ENCODE results near the gene HBA2. TPM values are rescaled to one million over a fixed set of nuclear protein-coding genes. Genes with fewer than 3 reads are reported as not detected.

Gene HBA2
- total RNA-seq, 4 donors from 2014 or later: 2.5 to 258 (median 108) TPM

- intact Hi-C loops (cut with DNase I; ENCODE audit: low total_unique reads) (no loop called here), in situ Hi-C loops (cut with MboI; ENCODE audit: low sequenced_read_pairs in 4 of 4) (no loop called here)
- no peak for DNase-seq
- H3K27me3 ChIP-seq: peaks cover 52 to 58% (median 57%) of the 10 kb centered on the region in 3 donors
- ATAC-seq: no peak
- no peak overlapping the region for H3K27ac ChIP-seq
- no peaks in the 10 kb centered on the region for H3K9me3 ChIP-seq
- TF ChIP-seq CTCF (IDR thresholded peaks at IDR 0.05 in 4 of 5, conservative IDR thresholded peaks at IDR 0.05 in 1 of 5) (no peak), POLR2A (IDR thresholded peaks at IDR 0.05) (no peak)
- H3K36me3 ChIP-seq: no peaks in the 10 kb centered on the region
- H3K4me3 ChIP-seq: no peak overlapping the region
- H3K4me1 ChIP-seq: peaks cover 8 to 10% of the 10 kb centered on the region in 2 donors
Observed at GRCh38 chr16:178668-179015, 6.0 kb downstream of the HBA2 start.

GRCh38 chr16:179211-180092, 6.8 kb downstream of the HBA2 start:
- no peak for ATAC-seq
- TF ChIP-seq CTCF (IDR thresholded peaks at IDR 0.05 in 4 of 5, conservative IDR thresholded peaks at IDR 0.05 in 1 of 5): no peak
- no peak for TF ChIP-seq POLR2A (IDR thresholded peaks at IDR 0.05)

GRCh38 chr16:180101-180675, 7.5 kb downstream of the HBA2 start, which contains the start of gene HBQ1:
Gene HBQ1 (plus strand): TSS chr16:180459. CDS start chr16:180487, 28 bp downstream.
- intact Hi-C loops (cut with DNase I; ENCODE audit: low total_unique reads): loop anchor here (2.0 kb wide), 1 partner anchor 73 kb away; no protein-coding TSS in a partner anchor
- H3K4me3 ChIP-seq: peak within 1 kb of the TSS; percentile 6 to 52 (median 20)
- H3K36me3 ChIP-seq: no peaks in the 10 kb centered on the region
- ATAC-seq (no peak), DNase-seq (no peak)
- TF ChIP-seq CTCF (IDR thresholded peaks at IDR 0.05 in 4 of 5, conservative IDR thresholded peaks at IDR 0.05 in 1 of 5): peak in 3 of 5 experiments; percentile 15 to 52 (median 39)
- no peak for TF ChIP-seq POLR2A (IDR thresholded peaks at IDR 0.05)
- H3K4me1 ChIP-seq: peaks cover 8 to 10% of the 10 kb centered on the region in 2 donors
- peaks cover 45 to 49% (median 48%) of the 10 kb centered on the region in 3 donors for H3K27me3 ChIP-seq
- in situ Hi-C loops (cut with MboI; ENCODE audit: low sequenced_read_pairs in 4 of 4): loop anchor here in 2 of 4 donors (5.0 kb wide), 1 partner anchor 73 kb away; no protein-coding TSS in a partner anchor
- H3K9me3 ChIP-seq: no peaks in the 10 kb centered on the region
- H3K27ac ChIP-seq: no peak within 1 kb of the TSS

More at GRCh38 chr16:179211-180092, 6.8 kb downstream of the HBA2 start:
- Histone ChIP-seq H3K4me1 (peaks cover 8 to 10% of the 10 kb centered on the region in 2 donors), H3K36me3 (no peaks in the 10 kb centered on the region), H3K9me3 (no peaks in the 10 kb centered on the region), H3K27ac (no peak overlapping the region), H3K4me3 (no peak overlapping the region), H3K27me3 (peaks cover 51 to 56% (median 55%) of the 10 kb centered on the region in 3 donors)
- no peak for DNase-seq
- intact Hi-C loops (cut with DNase I; ENCODE audit: low total_unique reads): loop anchor here (2.0 kb wide), 1 partner anchor 73 kb away; no protein-coding TSS in a partner anchor
- in situ Hi-C loops (cut with MboI; ENCODE audit: low sequenced_read_pairs in 4 of 4): loop anchor here in 2 of 4 donors (5.0 kb wide), 1 partner anchor 72 kb away; no protein-coding TSS in a partner anchor

- peaks cover 8 to 10% of the 10 kb centered on the region in 2 donors for H3K4me1 ChIP-seq
- H3K27me3 ChIP-seq: peaks cover 40 to 44% (median 43%) of the 10 kb centered on the region in 3 donors
- in situ Hi-C loops (cut with MboI; ENCODE audit: low sequenced_read_pairs in 4 of 4) (loop anchor here in 2 of 4 donors (5.0 kb wide), 1 partner anchor 74 kb away; no protein-coding TSS in a partner anchor), intact Hi-C loops (cut with DNase I; ENCODE audit: low total_unique reads) (loop anchor here (2.0 kb wide), 1 partner anchor 74 kb away; no protein-coding TSS in a partner anchor)
- ATAC-seq: peak; percentile 32 to 80
- H3K4me3 ChIP-seq: peak overlapping the region; percentile 6 to 52 (median 20)
- H3K36me3 ChIP-seq: no peaks in the 10 kb centered on the region
- peak in 1 of 2 donors; percentile 54 for DNase-seq
- H3K9me3 ChIP-seq: no peaks in the 10 kb centered on the region
- no peak overlapping the region for H3K27ac ChIP-seq
- no peak for TF ChIP-seq CTCF (IDR thresholded peaks at IDR 0.05 in 4 of 5, conservative IDR thresholded peaks at IDR 0.05 in 1 of 5)
- no peak for TF ChIP-seq POLR2A (IDR thresholded peaks at IDR 0.05)
Observed at GRCh38 chr16:180681-181564, 8.2 kb downstream of the HBA2 start.

Measured in gastrocnemius medialis (tissue), 4 donors.